ENCODE results near the gene TRIM24.
"Not testable (repeated sequence)": the region's sequence is repeated elsewhere in the genome, so short reads cannot be mapped to it uniquely, and the experiment has no call there.

Gene TRIM24

GRCh38 chr7:138460649-138461607 lies 869 bp downstream of the TRIM24 start:
- peak; percentile 55 for DNase-seq

- DNase-seq = not testable (repeated sequence)
These were observed 3.2 kb downstream of the TRIM24 start for GRCh38 chr7:138463291-138463618.

- no peak for DNase-seq
These were observed 5.0 kb downstream of the TRIM24 start for GRCh38 chr7:138465046-138465445.

- not testable (repeated sequence) for DNase-seq
These were observed 6.2 kb downstream of the TRIM24 start for GRCh38 chr7:138466069-138466756.

GRCh38 chr7:138468244-138469123 lies 8.4 kb downstream of the TRIM24 start:
- no peak for DNase-seq

GRCh38 chr7:138470391-138471157 lies 10.5 kb downstream of the TRIM24 start:
- DNase-seq = no peak

- DNase-seq = no peak
These were observed 12.4 kb downstream of the TRIM24 start for GRCh38 chr7:138472292-138473079.

GRCh38 chr7:138475377-138475776 lies 15.3 kb downstream of the TRIM24 start:
- no peak for DNase-seq

- no peak for DNase-seq
These were observed 17.1 kb downstream of the TRIM24 start for GRCh38 chr7:138477081-138477578.

GRCh38 chr7:138477581-138477980 lies 17.5 kb downstream of the TRIM24 start:
- DNase-seq = no peak

- DNase-seq = no peak
These were observed 18.4 kb downstream of the TRIM24 start for GRCh38 chr7:138478499-138478908.

GRCh38 chr7:138480527-138480926 lies 20.5 kb downstream of the TRIM24 start:
- DNase-seq = no peak

GRCh38 chr7:138481447-138482380 lies 21.7 kb downstream of the TRIM24 start:
- no peak for DNase-seq

GRCh38 chr7:138483531-138483930 lies 23.5 kb downstream of the TRIM24 start:
- DNase-seq = no peak

- DNase-seq = not testable (repeated sequence)
These were observed 25.4 kb downstream of the TRIM24 start for GRCh38 chr7:138485508-138485907.

GRCh38 chr7:138489139-138489538 lies 29.1 kb downstream of the TRIM24 start:
- DNase-seq = not testable (repeated sequence)

GRCh38 chr7:138491612-138492386 lies 31.7 kb downstream of the TRIM24 start:
- DNase-seq = no peak

GRCh38 chr7:138492423-138492822 lies 32.4 kb downstream of the TRIM24 start:
- DNase-seq = no peak

GRCh38 chr7:138493535-138493934 lies 33.5 kb downstream of the TRIM24 start:
- DNase-seq = no peak

Measured in central memory CD4-positive, alpha-beta T cell (primary cell).